HG02678 (cell line): Measurements from ENCODE around the gene DHRS11.

ENCODE experiments used
- ATAC-seq: cut with Tn5 transposase; IDR thresholded peaks from one replicate; pipeline ENCODE4 v1.9.1; 2021; ENCODE audit warnings: mild to moderate bottlenecking, moderate library complexity; ENCODE audit not compliant: unreplicated experiment

The DHRS11 gene

DNA sequence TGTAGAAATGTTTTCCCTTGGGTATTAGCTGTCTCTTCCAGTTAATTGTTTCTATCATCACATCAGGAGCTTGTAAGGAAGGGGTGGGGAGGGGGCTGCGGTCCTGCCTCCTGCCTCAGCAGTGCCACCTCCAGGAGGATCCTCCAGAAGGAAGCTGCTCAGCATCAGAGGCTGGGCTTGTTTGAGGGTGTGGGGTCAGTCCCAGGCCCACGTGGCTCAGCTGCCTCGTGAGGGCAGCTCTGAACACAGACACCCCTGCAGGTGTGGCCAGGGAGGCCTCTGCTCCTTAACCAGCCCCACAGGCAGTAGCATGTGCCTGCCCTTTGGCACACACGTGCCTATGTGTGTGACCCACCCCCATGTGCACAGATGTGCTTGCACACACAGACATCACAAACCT, 56.0 kb downstream of the DHRS11 start:
- no peak for ATAC-seq

DNA sequence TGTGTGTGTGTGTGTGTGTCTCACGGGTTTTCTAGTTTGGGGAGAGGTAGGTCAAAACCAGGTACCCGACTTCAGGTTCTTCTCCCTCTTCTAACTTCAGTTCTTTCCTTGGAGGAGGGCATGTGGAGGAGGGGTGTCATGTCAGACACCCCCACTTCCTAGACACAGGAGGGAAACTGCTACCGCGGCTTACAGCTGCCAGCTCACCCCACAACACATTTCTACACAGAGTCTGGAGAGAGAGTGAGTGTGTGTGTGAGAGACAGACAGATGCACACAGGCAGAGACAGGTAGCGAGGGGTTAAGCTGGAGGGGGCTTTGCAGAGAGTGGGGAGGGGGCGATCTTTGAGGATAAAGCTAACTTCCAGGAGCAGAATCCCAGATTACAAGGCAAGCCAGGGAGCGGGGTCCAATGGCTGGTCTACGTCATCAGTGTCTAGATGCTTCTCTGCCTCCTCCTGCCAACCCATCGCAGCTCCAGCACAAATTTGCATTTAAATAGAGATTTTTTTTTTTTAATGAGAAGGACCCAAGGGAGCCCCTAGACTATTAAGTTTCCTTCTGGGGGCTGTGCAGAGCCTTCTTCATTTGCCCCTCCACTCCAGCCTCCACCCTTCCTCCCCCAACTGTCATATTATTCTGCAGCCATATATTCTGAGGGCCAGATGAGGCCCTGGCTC, 58.6 kb downstream of the DHRS11 start:
- no peak for ATAC-seq
